Skeletal muscle satellite cell (primary cell): ENCODE data around the gene MT4. TPM values are rescaled to one million over a fixed set of nuclear protein-coding genes. Genes with fewer than 3 reads are reported as not detected.

Source experiments
- H3K27me3 ChIP-seq: 2 replicates; pipeline ENCODE4 v1.7.0; 2013; ENCODE audit warnings: low read length; ENCODE audit not compliant: control insufficient read depth, insufficient read depth
- H3K36me3 ChIP-seq: 2 replicates; pipeline ENCODE4 v1.7.0; 2013; ENCODE audit warnings: mild to moderate bottlenecking, control low read depth, low read length; ENCODE audit not compliant: insufficient read depth
- H3K4me1 ChIP-seq: 2 replicates; pipeline ENCODE4 v1.7.0; 2013; ENCODE audit warnings: low read length; ENCODE audit not compliant: control insufficient read depth, insufficient read depth
- H3K4me2 ChIP-seq: 2 replicates; pipeline ENCODE4 v1.7.0; 2013; ENCODE audit warnings: mild to moderate bottlenecking, low read length
- H3K4me3 ChIP-seq: 2 replicates; pipeline ENCODE4 v1.7.0; 2013; ENCODE audit warnings: low read length
- H3K9ac ChIP-seq: 2 replicates; pipeline ENCODE4 v1.7.0; 2013; ENCODE audit warnings: mild to moderate bottlenecking, low read depth, low read length, moderate library complexity
- H3K9me3 ChIP-seq: replicated peaks from 2 replicates; pipeline ENCODE4 v1.7.0; 2013; ENCODE audit warnings: mild to moderate bottlenecking, control low read depth, low read length
- total RNA-seq: library from RNA; depleted of rRNA; stranded (reverse); fragments of >200 nt; gene quantifications from 2 replicates; pipeline ENCODE4 v1.2.3, GENCODE V29; 2012; rRNA removed

Gene MT4
- total RNA-seq = not detected in 2 replicates

- no peaks in the 10 kb centered on the region for H3K36me3 ChIP-seq
- H3K9me3 ChIP-seq = no peaks in the 10 kb centered on the region
- H3K27me3 ChIP-seq = peaks cover 60% of the 10 kb centered on the region
- no peak within 1 kb of the TSS for H3K4me2 ChIP-seq
- no peak within 1 kb of the TSS for H3K9ac ChIP-seq
- H3K4me1 ChIP-seq = no peaks in the 10 kb centered on the region
- no peak within 1 kb of the TSS for H3K4me3 ChIP-seq
These were observed at the start of gene MT4 for GRCh38 chr16:56564793-56565477. Gene MT4 (plus strand): TSS chr16:56565073. CDS start chr16:56565129, 56 bp downstream.

- no peak overlapping the region for H3K4me3 ChIP-seq
- H3K27me3 ChIP-seq = no peaks in the 10 kb centered on the region
- H3K9me3 ChIP-seq = no peaks in the 10 kb centered on the region
- no peak overlapping the region for H3K4me2 ChIP-seq
- no peak overlapping the region for H3K9ac ChIP-seq
- peaks cover 51% of the 10 kb centered on the region for H3K4me1 ChIP-seq
- no peaks in the 10 kb centered on the region for H3K36me3 ChIP-seq
These were observed 49.2 kb upstream of the MT4 start for GRCh38 chr16:56515665-56516064.

- no peak overlapping the region for H3K4me2 ChIP-seq
- H3K4me3 ChIP-seq = no peak overlapping the region
- no peaks in the 10 kb centered on the region for H3K9me3 ChIP-seq
- H3K27me3 ChIP-seq = no peaks in the 10 kb centered on the region
- H3K9ac ChIP-seq = no peak overlapping the region
- peaks cover 41% of the 10 kb centered on the region for H3K4me1 ChIP-seq
- no peaks in the 10 kb centered on the region for H3K36me3 ChIP-seq
These were observed 47.7 kb upstream of the MT4 start for GRCh38 chr16:56517206-56517605.

GRCh38 chr16:56518425-56518824 lies 46.4 kb upstream of the MT4 start:
- H3K9ac ChIP-seq = no peak overlapping the region
- peak overlapping the region; percentile 5 for H3K4me3 ChIP-seq
- H3K4me2 ChIP-seq = peak overlapping the region; percentile 77
- no peaks in the 10 kb centered on the region for H3K9me3 ChIP-seq
- peaks cover 41% of the 10 kb centered on the region for H3K4me1 ChIP-seq
- H3K27me3 ChIP-seq = no peaks in the 10 kb centered on the region
- H3K36me3 ChIP-seq = no peaks in the 10 kb centered on the region

- Histone ChIP-seq H3K4me1 (peaks cover 34% of the 10 kb centered on the region), H3K36me3 (no peaks in the 10 kb centered on the region), H3K4me2 (peak within 1 kb of the TSS; percentile 77), H3K9me3 (no peaks in the 10 kb centered on the region), H3K9ac (peak within 1 kb of the TSS; percentile 88), H3K27me3 (no peaks in the 10 kb centered on the region), H3K4me3 (peak within 1 kb of the TSS; percentile 89)
These were observed 45.2 kb upstream of the MT4 start, which contains the start of gene BBS2 for GRCh38 chr16:56519459-56520250. Gene BBS2 (minus strand): TSS chr16:56520024. CDS start chr16:56519862, 162 bp downstream.

GRCh38 chr16:56520251-56520577 lies 44.7 kb upstream of the MT4 start:
- no peaks in the 10 kb centered on the region for H3K36me3 ChIP-seq
- peak overlapping the region; percentile 88 for H3K9ac ChIP-seq
- H3K4me2 ChIP-seq = peak overlapping the region; percentile 77
- peak overlapping the region; percentile 89 for H3K4me3 ChIP-seq
- peaks cover 31% of the 10 kb centered on the region for H3K4me1 ChIP-seq
- no peaks in the 10 kb centered on the region for H3K9me3 ChIP-seq
- H3K27me3 ChIP-seq = no peaks in the 10 kb centered on the region

- no peak overlapping the region for H3K4me3 ChIP-seq
- no peaks in the 10 kb centered on the region for H3K36me3 ChIP-seq
- no peaks in the 10 kb centered on the region for H3K27me3 ChIP-seq
- no peak overlapping the region for H3K9ac ChIP-seq
- H3K9me3 ChIP-seq = no peaks in the 10 kb centered on the region
- H3K4me2 ChIP-seq = peak overlapping the region; percentile 17
- H3K4me1 ChIP-seq = peaks cover 12% of the 10 kb centered on the region
These were observed 39.6 kb upstream of the MT4 start for GRCh38 chr16:56525236-56525635.

GRCh38 chr16:56530872-56531271 lies 34.0 kb upstream of the MT4 start:
- H3K4me3 ChIP-seq = no peak overlapping the region
- no peaks in the 10 kb centered on the region for H3K36me3 ChIP-seq
- H3K27me3 ChIP-seq = peaks cover 28% of the 10 kb centered on the region
- no peaks in the 10 kb centered on the region for H3K4me1 ChIP-seq
- no peak overlapping the region for H3K9ac ChIP-seq
- H3K9me3 ChIP-seq = no peaks in the 10 kb centered on the region
- H3K4me2 ChIP-seq = no peak overlapping the region

GRCh38 chr16:56532714-56533113 lies 32.2 kb upstream of the MT4 start:
- Histone ChIP-seq H3K4me2 (no peak overlapping the region), H3K9ac (no peak overlapping the region), H3K27me3 (peaks cover 41% of the 10 kb centered on the region), H3K4me3 (no peak overlapping the region), H3K9me3 (no peaks in the 10 kb centered on the region), H3K36me3 (no peaks in the 10 kb centered on the region), H3K4me1 (no peaks in the 10 kb centered on the region)

GRCh38 chr16:56534847-56535383 lies 30.0 kb upstream of the MT4 start:
- Histone ChIP-seq H3K4me1 (no peaks in the 10 kb centered on the region), H3K9me3 (no peaks in the 10 kb centered on the region), H3K27me3 (peaks cover 52% of the 10 kb centered on the region), H3K36me3 (no peaks in the 10 kb centered on the region), H3K9ac (no peak overlapping the region), H3K4me2 (no peak overlapping the region), H3K4me3 (no peak overlapping the region)

- H3K36me3 ChIP-seq = no peaks in the 10 kb centered on the region
- no peaks in the 10 kb centered on the region for H3K4me1 ChIP-seq
- no peaks in the 10 kb centered on the region for H3K9me3 ChIP-seq
- no peak overlapping the region for H3K4me2 ChIP-seq
- H3K9ac ChIP-seq = no peak overlapping the region
- H3K27me3 ChIP-seq = peaks cover 53% of the 10 kb centered on the region
- H3K4me3 ChIP-seq = no peak overlapping the region
These were observed 26.5 kb upstream of the MT4 start for GRCh38 chr16:56538331-56538730.
